AG08395 (cell line): ENCODE data around the gene CCDC178.
A peak's percentile ranks its signal among the peaks of the same experiment; 100 is the strongest.

Source experiments
- DNase-seq: peaks from one replicate; pipeline ENCODE4 v3.0.0; 2012; ENCODE audit warnings: mixed read lengths, low spot score

Gene CCDC178

GRCh38 chr18:32918692-32919250 lies 521.8 kb downstream of the CCDC178 start:
- no peak for DNase-seq

- no peak for DNase-seq
Measured at GRCh38 chr18:32915516-32915915, 525.0 kb downstream of the CCDC178 start.

- DNase-seq = peak; percentile 4
Measured at GRCh38 chr18:32911660-32912284, 528.7 kb downstream of the CCDC178 start.

- no peak for DNase-seq
Measured at GRCh38 chr18:32910694-32911296, 529.7 kb downstream of the CCDC178 start.

- no peak for DNase-seq
Measured at GRCh38 chr18:32909798-32910561, 530.5 kb downstream of the CCDC178 start.

GRCh38 chr18:32908424-32908805 lies 532.1 kb downstream of the CCDC178 start:
- DNase-seq = no peak

- no peak for DNase-seq
Measured at GRCh38 chr18:32907648-32908423, 532.7 kb downstream of the CCDC178 start.

GRCh38 chr18:32907311-32907585 lies 533.3 kb downstream of the CCDC178 start:
- DNase-seq = no peak

GRCh38 chr18:32906506-32907310 lies 533.8 kb downstream of the CCDC178 start:
- DNase-seq = no peak

- DNase-seq = no peak
Measured at GRCh38 chr18:32905651-32906050, 534.9 kb downstream of the CCDC178 start.

- DNase-seq = no peak
Measured at GRCh38 chr18:32902568-32903330, 537.8 kb downstream of the CCDC178 start.

GRCh38 chr18:32899819-32900218 lies 540.7 kb downstream of the CCDC178 start:
- DNase-seq = no peak

GRCh38 chr18:32896776-32897547 lies 543.6 kb downstream of the CCDC178 start:
- no peak for DNase-seq

GRCh38 chr18:32893915-32894314 lies 546.6 kb downstream of the CCDC178 start:
- no peak for DNase-seq

GRCh38 chr18:32891797-32892196 lies 548.7 kb downstream of the CCDC178 start:
- DNase-seq = no peak

GRCh38 chr18:32891130-32891529 lies 549.4 kb downstream of the CCDC178 start:
- no peak for DNase-seq

GRCh38 chr18:32889615-32890593 lies 550.6 kb downstream of the CCDC178 start:
- DNase-seq = no peak

- no peak for DNase-seq
Measured at GRCh38 chr18:32888306-32888705, 552.2 kb downstream of the CCDC178 start.
